GM19438 (cell line): ENCODE data around the gene ICE2.

Experiments used
- ATAC-seq: cut with Tn5 transposase; IDR thresholded peaks from one replicate; pipeline ENCODE4 v1.9.1; 2021; ENCODE audit warnings: low read depth; ENCODE audit not compliant: unreplicated experiment

ICE2 gene, protein sequence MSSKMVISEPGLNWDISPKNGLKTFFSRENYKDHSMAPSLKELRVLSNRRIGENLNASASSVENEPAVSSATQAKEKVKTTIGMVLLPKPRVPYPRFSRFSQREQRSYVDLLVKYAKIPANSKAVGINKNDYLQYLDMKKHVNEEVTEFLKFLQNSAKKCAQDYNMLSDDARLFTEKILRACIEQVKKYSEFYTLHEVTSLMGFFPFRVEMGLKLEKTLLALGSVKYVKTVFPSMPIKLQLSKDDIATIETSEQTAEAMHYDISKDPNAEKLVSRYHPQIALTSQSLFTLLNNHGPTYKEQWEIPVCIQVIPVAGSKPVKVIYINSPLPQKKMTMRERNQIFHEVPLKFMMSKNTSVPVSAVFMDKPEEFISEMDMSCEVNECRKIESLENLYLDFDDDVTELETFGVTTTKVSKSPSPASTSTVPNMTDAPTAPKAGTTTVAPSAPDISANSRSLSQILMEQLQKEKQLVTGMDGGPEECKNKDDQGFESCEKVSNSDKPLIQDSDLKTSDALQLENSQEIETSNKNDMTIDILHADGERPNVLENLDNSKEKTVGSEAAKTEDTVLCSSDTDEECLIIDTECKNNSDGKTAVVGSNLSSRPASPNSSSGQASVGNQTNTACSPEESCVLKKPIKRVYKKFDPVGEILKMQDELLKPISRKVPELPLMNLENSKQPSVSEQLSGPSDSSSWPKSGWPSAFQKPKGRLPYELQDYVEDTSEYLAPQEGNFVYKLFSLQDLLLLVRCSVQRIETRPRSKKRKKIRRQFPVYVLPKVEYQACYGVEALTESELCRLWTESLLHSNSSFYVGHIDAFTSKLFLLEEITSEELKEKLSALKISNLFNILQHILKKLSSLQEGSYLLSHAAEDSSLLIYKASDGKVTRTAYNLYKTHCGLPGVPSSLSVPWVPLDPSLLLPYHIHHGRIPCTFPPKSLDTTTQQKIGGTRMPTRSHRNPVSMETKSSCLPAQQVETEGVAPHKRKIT

DNA sequence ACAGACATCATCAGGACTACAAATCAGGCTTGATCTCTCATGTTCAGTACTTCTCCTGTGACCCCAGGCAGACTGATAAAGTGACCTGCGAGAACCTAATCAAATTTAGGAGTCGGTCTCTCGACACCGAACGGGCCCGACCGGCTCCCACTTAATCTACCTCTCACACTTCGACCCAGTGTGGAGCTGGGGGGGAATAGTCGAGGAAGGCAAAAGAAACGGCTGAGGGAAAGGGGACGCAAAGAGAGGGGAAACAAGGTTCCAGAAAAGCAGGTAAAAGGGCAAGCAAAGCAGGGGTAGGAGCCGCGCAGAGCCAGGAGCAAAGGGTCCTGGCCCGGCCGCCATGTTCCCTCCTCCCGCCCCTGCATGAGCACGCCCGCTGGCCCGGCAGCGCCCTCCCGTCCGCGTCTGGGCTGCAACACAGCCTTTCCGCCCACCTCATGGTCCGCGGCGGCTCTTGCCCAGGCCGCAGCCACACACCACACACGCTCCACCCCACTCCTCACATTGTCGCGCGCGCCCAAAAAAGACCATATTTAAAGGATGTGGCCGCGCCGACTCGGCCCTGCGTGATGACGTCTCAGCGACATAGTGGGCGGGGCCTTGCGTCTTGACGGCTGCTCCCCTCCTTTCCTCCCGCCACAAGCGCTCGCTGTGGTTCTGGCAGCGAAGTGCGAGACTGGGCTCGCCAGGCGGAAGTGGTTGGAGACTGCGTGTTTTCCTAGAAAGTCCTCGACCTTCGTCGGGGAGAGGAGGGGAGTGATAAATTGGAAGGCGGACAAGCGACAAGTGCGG lies at the start of gene ICE2:
Gene ICE2, minus strand, starts transcription at position 577 of the 795 bp plus-strand sequence. CDS start 1,165 bp downstream, outside the sequence.
- ATAC-seq = peak; percentile 89

DNA sequence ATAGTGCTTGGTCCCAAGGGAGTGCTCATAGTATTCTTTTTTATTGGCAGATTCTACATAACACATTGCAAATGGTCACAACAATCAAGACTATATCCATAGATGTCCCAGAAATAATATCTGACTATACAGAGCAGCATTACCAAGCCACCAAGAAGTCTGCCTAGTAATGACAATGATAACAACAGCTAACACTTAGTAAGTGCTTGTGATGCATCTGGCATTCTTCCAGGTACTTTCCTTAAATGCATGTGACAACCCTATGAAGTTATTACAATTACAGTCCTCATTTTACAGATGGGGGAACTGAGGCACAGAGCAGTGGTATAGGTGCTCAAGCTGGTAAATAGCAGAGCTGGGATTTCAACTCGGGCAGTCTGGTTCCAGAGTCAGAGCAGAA lies 49.6 kb upstream of the ICE2 start:
- no peak for ATAC-seq

DNA sequence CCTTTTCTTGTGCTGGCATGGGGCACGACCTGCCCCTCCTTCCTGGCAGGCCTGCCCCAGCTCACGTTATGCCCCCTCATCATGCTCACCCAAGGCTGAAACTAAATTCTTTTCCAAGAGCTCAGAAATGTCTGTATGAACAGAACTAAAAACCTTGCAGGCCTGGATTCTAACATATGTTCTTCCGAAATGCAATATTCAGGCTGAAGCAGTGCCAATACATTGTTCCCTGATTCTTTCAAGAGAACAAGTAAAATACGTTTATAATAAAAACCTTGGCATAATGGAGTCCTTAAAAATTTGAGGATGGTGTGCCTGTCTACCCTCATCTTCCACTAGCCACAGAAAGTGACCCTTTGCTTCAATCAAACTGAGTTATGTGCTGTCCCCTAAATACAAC lies 48.5 kb upstream of the ICE2 start:
- no peak for ATAC-seq

- ATAC-seq = no peak
Measured at GRCh38 chr15:60526127-60526616, 47.2 kb upstream of the ICE2 start.

DNA sequence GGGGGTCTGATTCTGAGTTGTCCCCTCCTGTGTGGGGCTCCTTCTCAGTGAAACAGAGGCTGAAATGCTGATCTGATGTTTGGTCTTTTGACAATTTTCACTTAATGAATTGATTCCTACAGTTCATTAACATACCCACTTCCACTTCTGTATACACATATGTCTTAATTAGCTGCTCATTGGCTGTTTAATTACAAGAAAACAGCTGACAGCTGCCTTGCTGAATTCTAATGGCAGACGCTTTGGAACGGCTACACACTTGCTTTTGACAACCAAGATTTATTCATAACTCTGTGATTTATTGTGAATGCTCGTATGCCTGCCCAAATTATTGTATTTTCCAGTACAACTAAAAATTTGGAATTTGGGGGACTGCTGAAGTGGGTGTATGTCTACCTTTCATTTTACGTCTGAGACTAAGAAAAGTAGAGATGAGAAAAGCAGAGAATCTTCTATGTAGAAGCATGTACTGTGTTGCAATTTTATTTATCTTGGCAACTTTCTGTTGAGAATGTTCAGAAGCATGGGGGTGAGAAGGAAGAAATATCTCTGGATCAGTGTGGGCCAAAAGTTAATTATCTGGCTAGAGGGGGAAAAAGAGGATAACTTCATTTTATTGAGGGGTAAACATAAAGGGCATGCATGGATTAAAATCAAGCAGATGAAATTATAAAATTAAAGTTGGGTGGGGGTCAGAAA lies 46.5 kb upstream of the ICE2 start:
- ATAC-seq = no peak

DNA sequence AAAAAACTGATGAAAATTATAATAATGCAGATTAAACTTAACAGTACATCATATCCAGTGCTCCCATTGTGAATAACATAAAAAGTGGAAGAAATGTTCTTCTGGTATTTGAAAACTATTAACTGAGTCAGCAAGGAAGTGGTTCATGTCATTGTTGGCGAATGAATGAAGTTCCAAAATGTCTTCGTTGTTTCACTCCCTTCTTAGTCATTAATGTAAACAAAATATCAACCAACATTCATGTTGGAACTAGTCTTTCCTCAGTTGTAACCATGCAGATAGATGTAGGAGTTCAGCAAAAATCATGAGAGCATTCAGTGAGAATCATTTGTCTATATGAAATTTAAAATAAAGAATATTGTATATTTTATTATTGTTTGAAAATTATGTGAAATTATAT lies 44.1 kb upstream of the ICE2 start:
- ATAC-seq = no peak

DNA sequence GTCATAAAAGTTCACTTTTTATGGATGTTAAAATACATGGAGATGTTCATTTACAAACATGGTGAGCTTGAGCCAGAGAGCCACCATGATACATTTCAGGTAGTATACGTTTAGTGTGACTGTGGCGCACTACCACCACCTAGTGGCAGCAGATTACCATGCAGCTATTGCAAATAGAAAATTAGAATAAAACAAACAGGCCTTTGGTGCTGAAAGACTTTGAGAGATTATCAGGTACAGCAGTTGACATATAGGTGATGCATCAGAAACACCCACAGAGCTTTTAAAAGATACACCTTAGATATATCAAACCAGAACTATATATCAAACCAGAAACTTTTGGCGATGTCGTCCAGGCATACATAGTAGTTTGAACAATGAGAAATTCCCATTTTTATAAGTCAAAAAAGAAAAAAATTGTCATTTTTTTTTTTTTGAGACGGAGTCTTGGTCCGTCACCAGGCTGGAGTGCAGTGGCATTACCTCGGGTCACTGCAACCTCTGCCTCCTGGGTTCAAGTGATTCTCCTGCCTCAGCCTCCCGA lies 42.0 kb upstream of the ICE2 start:
- ATAC-seq = no peak

GRCh38 chr15:60520013-60520824 lies 41.3 kb upstream of the ICE2 start:
- ATAC-seq = no peak

DNA sequence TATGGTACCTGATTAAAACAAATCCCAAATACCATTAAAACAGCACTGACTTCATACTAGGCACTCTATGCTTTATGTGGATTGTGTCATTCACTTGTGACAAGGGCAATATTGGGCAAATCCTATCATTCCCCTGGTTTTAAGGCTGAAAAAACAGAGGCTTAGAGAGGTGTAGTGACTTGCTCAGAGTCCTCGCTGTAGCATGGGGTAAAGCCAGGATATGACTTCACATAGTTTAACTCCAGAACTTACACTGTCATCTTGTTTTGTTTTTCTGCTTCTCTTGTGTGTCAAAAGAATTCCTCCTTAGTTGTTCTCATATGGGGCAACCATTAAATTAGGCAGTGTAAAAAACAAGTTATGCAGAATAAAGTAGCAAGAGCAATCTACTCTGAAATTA lies 40.3 kb upstream of the ICE2 start:
- ATAC-seq = no peak

DNA sequence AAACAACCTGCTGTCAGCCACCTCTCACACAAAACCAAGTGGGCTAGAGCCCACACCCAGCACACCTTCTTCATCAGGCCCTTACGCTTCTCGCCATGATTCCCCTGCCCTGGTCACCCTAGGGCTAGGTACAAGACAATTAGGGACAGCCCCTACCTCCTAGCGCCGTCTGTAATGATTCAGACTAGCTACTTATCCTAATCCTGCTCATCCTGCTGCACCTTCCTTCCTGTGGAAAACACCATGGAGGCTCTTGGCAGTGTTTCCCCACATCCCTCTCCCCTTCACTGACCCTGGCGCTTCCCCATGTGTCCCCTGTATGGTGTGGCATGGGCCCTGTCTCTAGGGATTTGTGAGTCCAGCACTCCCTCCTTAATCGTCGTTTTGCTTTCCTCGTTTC lies 39.6 kb upstream of the ICE2 start:
- ATAC-seq = no peak

- ATAC-seq = no peak
Measured at GRCh38 chr15:60514261-60514881, 35.4 kb upstream of the ICE2 start.

GRCh38 chr15:60513676-60514075 lies 34.7 kb upstream of the ICE2 start:
- ATAC-seq = no peak

DNA sequence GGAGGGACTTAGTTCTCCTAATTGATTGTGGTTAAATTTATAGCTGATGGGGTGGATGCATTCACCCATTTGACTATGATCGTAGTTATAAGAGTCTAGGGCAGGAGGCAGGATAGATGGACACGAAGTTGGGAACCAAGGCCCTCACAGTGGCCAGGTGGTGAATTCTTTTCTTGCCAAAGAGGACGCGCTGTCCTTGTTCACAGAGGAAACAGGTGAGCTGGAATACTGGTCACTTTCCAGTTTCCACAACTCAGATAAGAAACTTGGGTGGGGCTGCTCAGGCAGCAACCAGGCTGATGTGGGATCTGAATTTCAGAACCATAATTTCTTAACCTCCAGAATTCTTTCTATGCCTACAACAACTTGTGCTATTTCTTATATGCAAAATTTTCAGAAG lies 34.0 kb upstream of the ICE2 start:
- ATAC-seq = no peak

DNA sequence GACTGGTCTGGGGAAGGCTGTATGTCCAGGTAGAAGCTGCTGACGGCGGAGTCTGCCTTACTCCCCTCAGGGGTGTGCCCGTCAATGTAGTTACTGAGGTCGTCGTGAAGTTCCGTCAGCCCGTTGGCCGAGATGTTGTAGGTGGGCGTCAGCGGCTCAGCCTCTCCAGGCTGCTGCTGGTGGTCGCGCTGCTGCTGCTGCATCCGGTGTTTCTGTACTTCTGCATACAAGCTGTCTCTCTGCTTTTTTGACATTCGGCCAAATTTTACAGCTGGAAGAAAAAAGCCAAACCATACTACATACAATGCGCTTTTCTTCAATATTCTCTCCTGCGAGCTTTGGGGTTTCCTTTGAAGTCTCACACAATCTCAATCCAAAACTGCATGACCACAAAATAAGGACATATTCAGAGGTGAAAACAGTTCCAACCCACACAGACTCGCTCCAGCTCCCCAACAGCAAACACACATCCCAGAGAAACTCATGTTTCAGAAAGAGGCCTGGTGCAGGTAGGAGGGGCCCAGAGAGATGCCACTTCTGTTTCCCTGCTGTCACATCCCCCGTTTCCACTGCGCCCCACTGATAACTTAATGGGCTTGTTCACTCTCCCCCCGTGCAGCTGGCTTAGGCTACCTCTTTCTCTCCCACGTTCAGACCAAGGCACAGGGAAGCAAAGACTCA lies 32.5 kb upstream of the ICE2 start:
- ATAC-seq = no peak

GRCh38 chr15:60510006-60510405 lies 31.1 kb upstream of the ICE2 start:
- ATAC-seq = no peak

DNA sequence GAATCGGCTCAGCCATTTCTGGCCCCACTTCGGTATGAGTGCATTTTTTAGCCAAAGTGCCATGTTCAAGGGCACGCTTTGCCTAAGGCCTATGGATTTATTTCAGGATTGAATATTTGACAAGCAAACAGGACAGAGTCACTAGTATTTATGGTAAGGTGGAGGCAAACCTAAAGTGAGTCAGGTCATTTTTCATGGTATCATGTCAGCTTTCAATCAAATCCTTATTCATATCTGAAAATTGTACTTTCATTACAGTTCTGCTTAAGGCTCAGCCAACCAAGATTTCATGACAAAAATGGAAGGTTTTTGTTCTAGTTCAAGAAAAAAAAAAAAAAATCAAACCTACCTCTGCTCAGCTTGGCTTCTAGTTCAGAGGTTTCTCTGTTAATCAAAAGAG lies 30.5 kb upstream of the ICE2 start:
- ATAC-seq = no peak

- no peak for ATAC-seq
Measured at GRCh38 chr15:60508442-60508841, 29.5 kb upstream of the ICE2 start.
